GM13977 (cell line): ENCODE measurements around the gene HES7.
"Not testable (repeated sequence)": the region's sequence is repeated elsewhere in the genome, so short reads cannot be mapped to it uniquely, and the experiment has no call there.

Experiments used
- DNase-seq: peaks from one replicate; pipeline ENCODE4 v3.0.0; 2012; ENCODE audit warnings: low spot score
- CTCF ChIP-seq: IDR thresholded peaks from 2 replicates; pipeline ENCODE4 v1.5.1; 2012; ENCODE audit warnings: mild to moderate bottlenecking, control low read depth; ENCODE audit not compliant: insufficient read depth; ENCODE audit errors: extremely low read depth, missing control alignments
- in situ Hi-C: fragments of 300-500 bp; cut with MboI; formaldehyde crosslinking; loops from one replicate; pipeline ENCODE4 v1.12.0; 2022; ENCODE audit warnings: low sequenced_read_pairs, low pct_unique_long_range_greater_than_20kb, mixed read lengths, inconsistent platforms; ENCODE audit not compliant: unreplicated experiment

The HES7 gene

GRCh38 chr17:8108972-8109660, 14.8 kb downstream of the HES7 start:
- DNase-seq: no peak
- no peak for TF ChIP-seq CTCF
- in situ Hi-C loops: no loop called here

GRCh38 chr17:8106980-8107379, 16.9 kb downstream of the HES7 start:
- in situ Hi-C loops, DNase-seq: not testable (repeated sequence)

GRCh38 chr17:8105957-8106398, 17.9 kb downstream of the HES7 start:
- in situ Hi-C loops: no loop called here
- no peak for DNase-seq
- TF ChIP-seq CTCF: no peak

GRCh38 chr17:8104911-8105310, 19.0 kb downstream of the HES7 start:
- DNase-seq: no peak
- in situ Hi-C loops: no loop called here
- TF ChIP-seq CTCF: no peak

- TF ChIP-seq CTCF: no peak
- DNase-seq: no peak
- in situ Hi-C loops: no loop called here
Measured at GRCh38 chr17:8103549-8103948, 20.4 kb downstream of the HES7 start.

GRCh38 chr17:8101721-8102120, 22.2 kb downstream of the HES7 start:
- no peak for DNase-seq
- in situ Hi-C loops: no loop called here
- TF ChIP-seq CTCF: no peak

GRCh38 chr17:8100763-8101162, 23.1 kb downstream of the HES7 start:
- DNase-seq: no peak
- in situ Hi-C loops: no loop called here
- TF ChIP-seq CTCF: no peak
